HepG2 (cell line): ENCODE data around the gene RPLP1. TPM values are rescaled to one million over a fixed set of nuclear protein-coding genes. Genes with fewer than 3 reads are reported as not detected.
A peak's percentile ranks its signal among the peaks of the same experiment; 100 is the strongest.

Experiments
- ATAC-seq: fragments of 200-7000 bp; cut with Tn5 transposase; 3 replicates; pipeline ENCODE4 v1.9.1; 2020; ENCODE audit warnings: mild to moderate bottlenecking, moderate library complexity
- BruUV-seq: library from RNA; stranded (reverse); fragments of 400-500 nt; replicated peaks from 2 replicates; lab custom pipeline; 2021; lab: Mats Ljungman, UMichigan
- CTCF ChIA-PET: fragments of 300-600 bp; formaldehyde crosslinking; extraction: SDS; loops from one replicate; lab custom pipeline; 2021; ENCODE audit warnings: low total read pairs, inconsistent platforms, low intra/inter-chr PET ratio; lab: Yijun Ruan, JAX
- POLR2A ChIA-PET: fragments of 350-600 bp; sonication (Branson Sonifier 250); formaldehyde crosslinking; loops from one replicate; lab custom pipeline; 2020; ENCODE audit warnings: antibody characterized with exemption, inconsistent platforms; lab: Yijun Ruan, JAX
- DNase-seq: peaks from one replicate; pipeline ENCODE4 v3.0.0-alpha.2; 2015; ENCODE audit warnings: low spot score
- FAIRE-seq: peaks from 3 replicates; lab custom pipeline; 2011; peaks lifted over from hg19 to GRCh38; lab: Jason Lieb, UNC
- H2AFZ ChIP-seq: one replicate; pipeline ENCODE4 v1.6.1; 2011; ENCODE audit warnings: low read length, inconsistent platforms
- H3K27ac ChIP-seq: fragments of 300-600 bp; 3 replicates; pipeline ENCODE4 v1.8.0; 2011; ENCODE audit warnings: mixed run types, mild to moderate bottlenecking, mixed read lengths, low read length, inconsistent platforms; ENCODE audit not compliant: insufficient read depth; ENCODE audit errors: extremely low read length
- H3K27me3 ChIP-seq, 2 experiments: fragments of 200-600 bp in 1 of 2; 2 replicates in 1 of 2; 3 replicates in 1 of 2; pipeline versions ENCODE4 v1.6.0 to v1.8.0; 2011; ENCODE audit warnings: low read length in 2 of 2, mild to moderate bottlenecking in 2 of 2, moderate library complexity in 2 of 2, inconsistent platforms in 1 of 2; ENCODE audit not compliant: insufficient read depth in 2 of 2, control insufficient read depth in 1 of 2
- H3K36me3 ChIP-seq, 2 experiments: fragments of 200-600 bp in 1 of 2; replicated peaks in 1 of 2; 2 replicates in 1 of 2; 3 replicates in 1 of 2; pipeline versions ENCODE4 v1.5.1 to v1.8.0; 2011; ENCODE audit warnings: low read length in 2 of 2, inconsistent platforms in 1 of 2; ENCODE audit not compliant: insufficient read depth in 2 of 2, control insufficient read depth in 1 of 2
- H3K4me1 ChIP-seq: 2 replicates; pipeline ENCODE4 v1.5.1; 2012; ENCODE audit warnings: low read length, inconsistent platforms; ENCODE audit not compliant: insufficient read depth
- H3K4me2 ChIP-seq: 2 replicates; pipeline ENCODE4 v1.6.0; 2011; ENCODE audit warnings: low read depth, low read length, inconsistent platforms
- H3K4me3 ChIP-seq, 3 experiments: fragments of 200-600 bp in 1 of 3; sonication (generic), shearing (Covaris generic) in 1 of 3; replicated peaks in 1 of 3; 2 replicates each; pipeline ENCODE4 v1.5.1; 2011 to 2016; ENCODE audit warnings: low read length in 3 of 3, inconsistent platforms in 2 of 3, low read depth in 2 of 3, mild to moderate bottlenecking in 2 of 3, control low read depth in 1 of 3, mixed read lengths in 1 of 3; ENCODE audit not compliant: insufficient read depth in 1 of 3
- H3K79me2 ChIP-seq: one replicate; pipeline ENCODE4 v1.6.1; 2011; ENCODE audit warnings: low read length, inconsistent platforms; ENCODE audit not compliant: insufficient read depth
- H3K9ac ChIP-seq: 2 replicates; pipeline ENCODE4 v1.6.0; 2011; ENCODE audit warnings: mild to moderate bottlenecking, low read depth, low read length, inconsistent platforms; ENCODE audit not compliant: insufficient read depth
- H3K9me3 ChIP-seq: 2 replicates; pipeline ENCODE4 v1.5.1; 2012; ENCODE audit warnings: mild to moderate bottlenecking, low read length
- H4K20me1 ChIP-seq: 2 replicates; pipeline ENCODE4 v1.6.0; 2011; ENCODE audit warnings: inconsistent platforms, mild to moderate bottlenecking, low read length, moderate library complexity; ENCODE audit not compliant: insufficient read depth
- AHR ChIP-seq: IDR thresholded peaks from 2 replicates; pipeline ENCODE4 v1.6.1; 2018; ENCODE audit warnings: missing genetic modification reagents, missing compliant biosample characterization
- HNRNPK ChIP-seq: fragments of 200-400 bp; formaldehyde crosslinking; IDR thresholded peaks from 2 replicates; pipeline ENCODE4 v1.6.1; 2018; ENCODE audit warnings: low read length, low read depth, moderate library complexity, mild to moderate bottlenecking; ENCODE audit not compliant: poor library complexity, severe bottlenecking
- IKZF5 ChIP-seq: IDR thresholded peaks from 2 replicates; pipeline ENCODE4 v1.6.1; 2018; ENCODE audit warnings: missing genetic modification reagents, mild to moderate bottlenecking, missing compliant biosample characterization
- LBX2 ChIP-seq: sonication (generic); formaldehyde crosslinking; IDR thresholded peaks from 2 replicates; pipeline ENCODE4 v1.5.0; 2020; ENCODE audit warnings: missing genetic modification reagents, mild to moderate bottlenecking, borderline replicate concordance
- NFYC ChIP-seq: IDR thresholded peaks from 2 replicates; pipeline ENCODE4 v1.6.1; 2016; ENCODE audit warnings: missing genetic modification reagents, missing compliant biosample characterization
- SAP130 ChIP-seq: IDR thresholded peaks from 2 replicates; pipeline ENCODE4 v1.6.1; 2016; ENCODE audit warnings: low read depth
- ZBTB37 ChIP-seq: sonication (generic); formaldehyde crosslinking; IDR thresholded peaks from 2 replicates; pipeline ENCODE4 v1.4.0; 2020; ENCODE audit warnings: mild to moderate bottlenecking, missing genetic modification reagents
- ZNF33A ChIP-seq: sonication (generic); formaldehyde crosslinking; IDR thresholded peaks from 2 replicates; pipeline ENCODE4 v1.5.1; 2020; ENCODE audit warnings: missing genetic modification reagents, mild to moderate bottlenecking, moderate library complexity, borderline replicate concordance
- ZNF569 ChIP-seq: sonication (generic); formaldehyde crosslinking; IDR thresholded peaks from 2 replicates; pipeline ENCODE4 v1.5.0; 2020; ENCODE audit warnings: mild to moderate bottlenecking, missing genetic modification reagents, moderate library complexity, borderline replicate concordance
- WGBS: methylation state at CpG from one replicate; pipeline ENCODE4 v1.1.6; 2017; ENCODE audit warnings: low lambda C conversion rate; 5-methylcytosine and 5-hydroxymethylcytosine counted together
- in situ Hi-C: cut with HindIII; loops from 2 replicates; pipeline ENCODE4 v1.10.0; 2017; ENCODE audit warnings: low pct_unique_long_range_greater_than_20kb; ENCODE audit not compliant: extremely low pct_ligation_motif_present
- intact Hi-C: fragments of 100-400 bp; cut with micrococcal nuclease; formaldehyde crosslinking; loops from one replicate; pipeline ENCODE4 v1.10.0; 2022; ENCODE audit not compliant: unreplicated experiment
- polyA plus RNA-seq, 8 experiments: library from polyadenylated mRNA; depleted of rRNA in 3 of 8; stranded (reverse) in 7 of 8; unstranded in 1 of 8; fragments of >200 nt; fragmentation: Illumina TruSeq in 4 of 8; extraction: Trizol in 4 of 8; gene quantifications; 2 replicates each; pipeline versions ENCODE4 v1.2.1 to v1.2.3, GENCODE V29; 2011 to 2016; ENCODE audit warnings: low read depth in 4 of 8, missing spikeins in 1 of 8, mixed read lengths in 1 of 8; ENCODE audit not compliant: insufficient read depth in 1 of 8
- total RNA-seq, 5 experiments: library from RNA; depleted of rRNA; stranded (reverse); fragments of >200 nt; fragmentation: Illumina TruSeq; extraction: Trizol; gene quantifications; 2 replicates each; pipeline ENCODE4 v1.2.3, GENCODE V29; 2016; ENCODE audit warnings: low read depth in 1 of 5
- TF ChIP-seq, protein P1 (sequence below): sonication (generic); formaldehyde crosslinking; IDR thresholded peaks from 2 replicates; pipeline ENCODE4 v1.4.0; 2020; ENCODE audit warnings: mild to moderate bottlenecking, missing genetic modification reagents
- TF ChIP-seq, protein P2 (sequence below): sonication (generic); formaldehyde crosslinking; IDR thresholded peaks from 2 replicates; pipeline ENCODE4 v1.4.0; 2020; ENCODE audit warnings: mild to moderate bottlenecking, missing genetic modification reagents
- TF ChIP-seq, protein P3 (sequence below), 2 experiments: sonication (generic) in 1 of 2; formaldehyde crosslinking in 1 of 2; IDR thresholded peaks; 2 replicates each; pipeline versions ENCODE4 v1.5.1 to v1.6.1; 2011 to 2020; ENCODE audit warnings: borderline replicate concordance in 1 of 2, low read depth in 1 of 2, low read length in 1 of 2, mild to moderate bottlenecking in 1 of 2, missing genetic modification reagents in 1 of 2, moderate library complexity in 1 of 2

Gene RPLP1
- total and polyA plus RNA-seq, 2 of the 13 experiments (the other 11 are each of a cell fraction or from before 2014, with no cell fraction given) = 817 to 929 TPM

DNA sequence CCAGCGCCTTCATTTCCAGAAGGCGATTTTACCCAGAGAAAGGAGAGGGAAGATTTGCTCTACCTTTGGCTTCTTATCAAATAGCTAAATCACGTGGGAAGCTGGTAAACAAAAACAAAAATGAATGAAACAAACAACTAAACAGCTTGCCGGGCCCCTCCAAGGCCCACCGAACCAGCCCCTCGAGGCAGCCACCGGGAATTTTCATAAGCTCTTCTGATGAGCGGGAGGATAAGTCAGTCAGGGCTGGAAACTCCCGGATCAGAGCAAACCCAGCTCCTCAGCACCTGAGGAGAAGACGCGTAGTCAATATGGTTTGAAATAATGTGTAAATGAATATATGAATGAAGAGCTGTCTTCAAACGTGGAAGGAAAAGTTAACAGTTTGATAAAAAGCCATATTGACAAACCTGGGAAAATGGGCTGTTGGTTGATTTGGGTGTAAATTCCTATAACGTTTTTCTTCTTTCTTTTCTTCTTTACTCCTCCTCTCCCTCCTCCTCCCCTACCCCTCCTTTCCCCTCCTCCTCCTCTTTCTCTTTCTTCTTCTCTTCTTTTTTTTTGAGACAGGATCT, 10.7 kb downstream of the RPLP1 start:
- no peaks in the 10 kb centered on the region for H3K79me2 ChIP-seq
- FAIRE-seq (no peak), DNase-seq (no peak), ATAC-seq (no peak)
- peaks cover 32% of the 10 kb centered on the region for H3K4me1 ChIP-seq
- peak overlapping the region; percentile 51 to 81 (median 79) for H3K4me3 ChIP-seq
- no peaks in the 10 kb centered on the region for H3K9me3 ChIP-seq
- 4% methylated on average over 13 of the region's 13 CpGs for WGBS
- H2AFZ ChIP-seq = peak overlapping the region; percentile 59
- H3K36me3 ChIP-seq = no peaks in the 10 kb centered on the region
- H3K27me3 ChIP-seq = peaks cover under 1 to 12% of the 10 kb centered on the region in 2 experiments
- peak overlapping the region; percentile 86 for H3K27ac ChIP-seq
- no peaks in the 10 kb centered on the region for H4K20me1 ChIP-seq
- ChIA-PET POLR2A (interaction anchor here (0.6 to 4.0 kb wide), 7 partner anchors 10 to 644 kb away, joined by 3 to 149 read pairs (median 4); partner anchors contain the start of genes KIF23 and RPLP1), CTCF (interaction anchor here (0.7 kb wide), 1 partner anchor 405 kb away, joined by 3 read pairs; no protein-coding TSS in a partner anchor)
- peak overlapping the region; percentile 83 for H3K9ac ChIP-seq
- TSS peak; percentile 49 for BruUV-seq
- in situ Hi-C loops (loop anchor here (25.0 kb wide), 2 partner anchors 624 to 651 kb away; partner anchors contain the start of genes ANP32A and TLE3), intact Hi-C loops (loop anchor here (2.0 to 5.0 kb wide), 2 partner anchors 48 to 129 kb away; partner anchors contain the start of gene KIF23)
- H3K4me2 ChIP-seq = peak overlapping the region; percentile 97
- TF ChIP-seq ZBTB37 (CRISPR knock-in tag) (no peak), AHR (CRISPR knock-in tag) (no peak), NFYC (CRISPR knock-in tag) (no peak), IKZF5 (CRISPR knock-in tag) (no peak), ZNF33A (CRISPR knock-in tag) (no peak), LBX2 (CRISPR knock-in tag) (no peak), SAP130 (no peak), HNRNPK (peak; percentile 81), ZNF569 (CRISPR knock-in tag) (0 out of 2 replicates have a peak, but pooled peaks have one; percentile 13)
- TF ChIP-seq, protein P1, sequence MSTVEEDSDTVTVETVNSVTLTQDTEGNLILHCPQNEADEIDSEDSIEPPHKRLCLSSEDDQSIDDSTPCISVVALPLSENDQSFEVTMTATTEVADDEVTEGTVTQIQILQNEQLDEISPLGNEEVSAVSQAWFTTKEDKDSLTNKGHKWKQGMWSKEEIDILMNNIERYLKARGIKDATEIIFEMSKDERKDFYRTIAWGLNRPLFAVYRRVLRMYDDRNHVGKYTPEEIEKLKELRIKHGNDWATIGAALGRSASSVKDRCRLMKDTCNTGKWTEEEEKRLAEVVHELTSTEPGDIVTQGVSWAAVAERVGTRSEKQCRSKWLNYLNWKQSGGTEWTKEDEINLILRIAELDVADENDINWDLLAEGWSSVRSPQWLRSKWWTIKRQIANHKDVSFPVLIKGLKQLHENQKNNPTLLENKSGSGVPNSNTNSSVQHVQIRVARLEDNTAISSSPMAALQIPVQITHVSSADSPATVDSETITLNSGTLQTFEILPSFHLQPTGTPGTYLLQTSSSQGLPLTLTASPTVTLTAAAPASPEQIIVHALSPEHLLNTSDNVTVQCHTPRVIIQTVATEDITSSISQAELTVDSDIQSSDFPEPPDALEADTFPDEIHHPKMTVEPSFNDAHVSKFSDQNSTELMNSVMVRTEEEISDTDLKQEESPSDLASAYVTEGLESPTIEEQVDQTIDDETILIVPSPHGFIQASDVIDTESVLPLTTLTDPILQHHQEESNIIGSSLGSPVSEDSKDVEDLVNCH (CRISPR knock-in tag) = no peak
- TF ChIP-seq, protein P2, sequence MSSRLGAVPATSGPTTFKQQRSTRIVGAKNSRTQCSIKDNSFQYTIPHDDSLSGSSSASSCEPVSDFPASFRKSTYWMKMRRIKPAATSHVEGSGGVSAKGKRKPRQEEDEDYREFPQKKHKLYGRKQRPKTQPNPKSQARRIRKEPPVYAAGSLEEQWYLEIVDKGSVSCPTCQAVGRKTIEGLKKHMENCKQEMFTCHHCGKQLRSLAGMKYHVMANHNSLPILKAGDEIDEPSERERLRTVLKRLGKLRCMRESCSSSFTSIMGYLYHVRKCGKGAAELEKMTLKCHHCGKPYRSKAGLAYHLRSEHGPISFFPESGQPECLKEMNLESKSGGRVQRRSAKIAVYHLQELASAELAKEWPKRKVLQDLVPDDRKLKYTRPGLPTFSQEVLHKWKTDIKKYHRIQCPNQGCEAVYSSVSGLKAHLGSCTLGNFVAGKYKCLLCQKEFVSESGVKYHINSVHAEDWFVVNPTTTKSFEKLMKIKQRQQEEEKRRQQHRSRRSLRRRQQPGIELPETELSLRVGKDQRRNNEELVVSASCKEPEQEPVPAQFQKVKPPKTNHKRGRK (CRISPR knock-in tag) = 0 out of 2 replicates have a peak, but pooled peaks have one; percentile 81
- TF ChIP-seq, protein P3, sequence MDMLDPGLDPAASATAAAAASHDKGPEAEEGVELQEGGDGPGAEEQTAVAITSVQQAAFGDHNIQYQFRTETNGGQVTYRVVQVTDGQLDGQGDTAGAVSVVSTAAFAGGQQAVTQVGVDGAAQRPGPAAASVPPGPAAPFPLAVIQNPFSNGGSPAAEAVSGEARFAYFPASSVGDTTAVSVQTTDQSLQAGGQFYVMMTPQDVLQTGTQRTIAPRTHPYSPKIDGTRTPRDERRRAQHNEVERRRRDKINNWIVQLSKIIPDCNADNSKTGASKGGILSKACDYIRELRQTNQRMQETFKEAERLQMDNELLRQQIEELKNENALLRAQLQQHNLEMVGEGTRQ (IDR thresholded peaks at IDR 0.05; ENCODE audit: low read depth, low read length) = no peak
- TF ChIP-seq, protein P3 (CRISPR knock-in tag; IDR thresholded peaks at IDR 0.05; ENCODE audit: borderline replicate concordance) = 0 out of 2 replicates have a peak, but pooled peaks have one; percentile 0
